Uterus (tissue), 4 donors: ENCODE data around the gene IKZF4. TPM values are rescaled to one million over a fixed set of nuclear protein-coding genes. Genes with fewer than 3 reads are reported as not detected.

ENCODE experiments used
- DNase-seq, 2 donors: peaks; one replicate each; pipeline ENCODE4 v3.0.0-alpha.2; 2019 to 2020
- H3K27ac ChIP-seq, 2 donors: fragments of 200-600 bp; sonication (generic); 1 replicate in 1 of 2; 2 replicates in 1 of 2; pipeline ENCODE4 v1.5.1; 2016 to 2018
- H3K27me3 ChIP-seq, 2 donors: fragments of 200-600 bp; sonication (generic); one replicate each; pipeline ENCODE4 v1.5.1; 2018 to 2019; ENCODE audit warnings: control low read depth in 1 of 2
- H3K36me3 ChIP-seq, 2 donors: fragments of 200-600 bp; sonication (generic); one replicate each; pipeline ENCODE4 v1.5.1; 2019; ENCODE audit warnings: control low read depth in 1 of 2
- H3K4me1 ChIP-seq, 2 donors: fragments of 200-600 bp; sonication (generic); one replicate each; pipeline ENCODE4 v1.5.1; 2018 to 2019; ENCODE audit warnings: control low read depth in 1 of 2
- H3K4me3 ChIP-seq, 2 donors: fragments of 200-600 bp; sonication (generic); 1 replicate in 1 of 2; 2 replicates in 1 of 2; pipeline ENCODE4 v1.5.1; 2018 to 2019; ENCODE audit warnings: mild to moderate bottlenecking in 1 of 2
- H3K9me3 ChIP-seq, 2 donors: fragments of 200-600 bp; sonication (generic); one replicate each; pipeline ENCODE4 v1.5.1; 2019; ENCODE audit warnings: control low read depth in 1 of 2
- CTCF ChIP-seq, 4 experiments: fragments of 200-600 bp in 2 of 4; fragments of 450-650 bp in 2 of 4; sonication (generic) in 2 of 4; IDR thresholded peaks; one replicate each; pipeline ENCODE4 v1.5.1; 2016 to 2019; ENCODE audit warnings: antibody characterized with exemption in 4 of 4, mild to moderate bottlenecking in 2 of 4, moderate library complexity in 1 of 4
- POLR2A ChIP-seq, 2 donors: fragments of 450-650 bp; IDR thresholded peaks; one replicate each; pipeline ENCODE4 v1.6.1; 2016; ENCODE audit warnings: antibody characterized with exemption in 2 of 2, mild to moderate bottlenecking in 1 of 2, moderate library complexity in 1 of 2
- intact Hi-C: fragments of 100-400 bp; cut with DNase I; formaldehyde crosslinking; loops from one replicate; pipeline ENCODE4 v1.15.1; 2023; ENCODE audit warnings: low total_unique reads
- total RNA-seq, 4 donors: library from RNA; depleted of rRNA in 3 of 4; stranded (reverse); fragments of >200 nt in 3 of 4; gene quantifications; one replicate each; pipeline versions ENCODE4 v1.1.0 to v1.2.4, GENCODE V29; 2014 to 2023
- donor health status: DM: yes; HTN: yes; CAD: no.

Gene IKZF4
- total RNA-seq, 4 donors from 2014 or later = 4.4 to 19.4 (median 5.6) TPM; not detected in 1

- intact Hi-C loops = no loop called here
- Histone ChIP-seq H3K9me3 (no peaks in the 10 kb centered on the region), H3K36me3 (no peaks in the 10 kb centered on the region), H3K4me3 (no peak overlapping the region), H3K4me1 (no peaks in the 10 kb centered on the region), H3K27me3 (no peaks in the 10 kb centered on the region), H3K27ac (no peak overlapping the region)
- no peak for DNase-seq
- TF ChIP-seq CTCF (IDR thresholded peaks at IDR 0.05) = no peak
- TF ChIP-seq POLR2A (IDR thresholded peaks at IDR 0.05) = no peak
These were observed 6.6 kb upstream of the IKZF4 start for GRCh38 chr12:56014205-56014604.

GRCh38 chr12:56017181-56017580 lies 3.7 kb upstream of the IKZF4 start:
- intact Hi-C loops = no loop called here
- Histone ChIP-seq H3K27ac (no peak overlapping the region), H3K4me3 (no peak overlapping the region), H3K4me1 (no peaks in the 10 kb centered on the region), H3K36me3 (no peaks in the 10 kb centered on the region), H3K9me3 (no peaks in the 10 kb centered on the region), H3K27me3 (no peaks in the 10 kb centered on the region)
- DNase-seq = no peak
- TF ChIP-seq POLR2A (IDR thresholded peaks at IDR 0.05) (no peak), CTCF (IDR thresholded peaks at IDR 0.05) (no peak)

GRCh38 chr12:56018356-56018755 lies 2.5 kb upstream of the IKZF4 start:
- Histone ChIP-seq H3K9me3 (no peaks in the 10 kb centered on the region), H3K4me1 (no peaks in the 10 kb centered on the region), H3K27ac (no peak overlapping the region), H3K4me3 (no peak overlapping the region), H3K27me3 (no peaks in the 10 kb centered on the region), H3K36me3 (no peaks in the 10 kb centered on the region)
- no peak for DNase-seq
- TF ChIP-seq POLR2A (IDR thresholded peaks at IDR 0.05) = no peak
- no peak for TF ChIP-seq CTCF (IDR thresholded peaks at IDR 0.05)
- intact Hi-C loops = no loop called here

- no peak for TF ChIP-seq CTCF (IDR thresholded peaks at IDR 0.05)
- no peak for TF ChIP-seq POLR2A (IDR thresholded peaks at IDR 0.05)
- Histone ChIP-seq H3K27ac (peak overlapping the region; percentile 65 to 85), H3K4me3 (peak overlapping the region in 1 of 2 donors; percentile 40), H3K27me3 (no peaks in the 10 kb centered on the region), H3K9me3 (no peaks in the 10 kb centered on the region), H3K4me1 (no peaks in the 10 kb centered on the region), H3K36me3 (no peaks in the 10 kb centered on the region)
- intact Hi-C loops = no loop called here
- DNase-seq = no peak
These were observed 1.1 kb downstream of the IKZF4 start for GRCh38 chr12:56021889-56022497.

- Histone ChIP-seq H3K36me3 (no peaks in the 10 kb centered on the region), H3K9me3 (no peaks in the 10 kb centered on the region), H3K27ac (no peak overlapping the region), H3K27me3 (no peaks in the 10 kb centered on the region), H3K4me1 (no peaks in the 10 kb centered on the region), H3K4me3 (no peak overlapping the region)
- intact Hi-C loops = no loop called here
- TF ChIP-seq CTCF (IDR thresholded peaks at IDR 0.05) (no peak), POLR2A (IDR thresholded peaks at IDR 0.05) (no peak)
- no peak for DNase-seq
These were observed 7.8 kb downstream of the IKZF4 start for GRCh38 chr12:56028511-56029165.
